Karpas-422 (cell line): ENCODE measurements around the gene ASB10. TPM values are rescaled to one million over a fixed set of nuclear protein-coding genes. Genes with fewer than 3 reads are reported as not detected.

ENCODE experiments used
- DNase-seq: peaks from one replicate; pipeline ENCODE4 v3.0.0-alpha.2; 2015
- H2AFZ ChIP-seq: fragments of 200-600 bp; sonication (generic); 2 replicates; pipeline ENCODE4 v1.6.1; 2014; ENCODE audit warnings: antibody characterized with exemption, low read length, mixed read lengths
- H3K27ac ChIP-seq: fragments of 200-600 bp; sonication (generic); 2 replicates; pipeline ENCODE4 v1.5.1; 2014; ENCODE audit warnings: mild to moderate bottlenecking, low read length, moderate library complexity
- H3K27me3 ChIP-seq: fragments of 200-600 bp; sonication (generic); 2 replicates; pipeline ENCODE4 v1.6.1; 2014; ENCODE audit warnings: low read length, mixed read lengths
- H3K36me3 ChIP-seq: fragments of 200-600 bp; sonication (generic); 2 replicates; pipeline ENCODE4 v1.6.1; 2014; ENCODE audit warnings: low read length, mixed read lengths; ENCODE audit not compliant: insufficient read depth
- H3K4me1 ChIP-seq: fragments of 200-600 bp; sonication (generic); 2 replicates; pipeline ENCODE4 v1.6.1; 2014; ENCODE audit warnings: mild to moderate bottlenecking, low read length, mixed read lengths
- H3K4me2 ChIP-seq: fragments of 200-600 bp; sonication (generic); 2 replicates; pipeline ENCODE4 v1.6.1; 2014; ENCODE audit warnings: low read length, low read depth, mild to moderate bottlenecking; ENCODE audit not compliant: poor library complexity, severe bottlenecking
- H3K4me3 ChIP-seq: fragments of 200-600 bp; sonication (generic); 2 replicates; pipeline ENCODE4 v1.5.1; 2014; ENCODE audit warnings: mild to moderate bottlenecking, antibody characterized with exemption, low read length, mixed read lengths
- H3K79me2 ChIP-seq: fragments of 200-600 bp; sonication (generic); 2 replicates; pipeline ENCODE4 v1.6.1; 2014; ENCODE audit warnings: mild to moderate bottlenecking, low read length, mixed read lengths
- H3K9ac ChIP-seq: fragments of 200-600 bp; sonication (generic); 2 replicates; pipeline ENCODE4 v1.6.0; 2014; ENCODE audit warnings: low read length
- H3K9me2 ChIP-seq: fragments of 200-600 bp; sonication (generic), shearing (Covaris generic); replicated peaks from 2 replicates; pipeline ENCODE4 v1.6.0; 2014; ENCODE audit warnings: mild to moderate bottlenecking, low read length, moderate library complexity; ENCODE audit not compliant: insufficient read depth
- H3K9me3 ChIP-seq: fragments of 300-700, 200-600 bp; sonication (generic); 2 replicates; pipeline ENCODE4 v1.6.1; 2014; ENCODE audit warnings: low read length, mixed read lengths
- H4K20me1 ChIP-seq: fragments of 200-600 bp; sonication (generic); 2 replicates; pipeline ENCODE4 v1.6.1; 2014; ENCODE audit warnings: mild to moderate bottlenecking, antibody characterized with exemption, low read length, low read depth; ENCODE audit not compliant: insufficient read depth
- total RNA-seq: library from RNA; depleted of rRNA; stranded (reverse); fragments of >200 nt; shearing (Covaris generic); gene quantifications from 2 replicates; pipeline ENCODE4 v1.2.3, GENCODE V29; 2014; ENCODE audit warnings: low replicate concordance

Gene ASB10
- total RNA-seq, 1 experiment from 2014 or later = not detected

DNA sequence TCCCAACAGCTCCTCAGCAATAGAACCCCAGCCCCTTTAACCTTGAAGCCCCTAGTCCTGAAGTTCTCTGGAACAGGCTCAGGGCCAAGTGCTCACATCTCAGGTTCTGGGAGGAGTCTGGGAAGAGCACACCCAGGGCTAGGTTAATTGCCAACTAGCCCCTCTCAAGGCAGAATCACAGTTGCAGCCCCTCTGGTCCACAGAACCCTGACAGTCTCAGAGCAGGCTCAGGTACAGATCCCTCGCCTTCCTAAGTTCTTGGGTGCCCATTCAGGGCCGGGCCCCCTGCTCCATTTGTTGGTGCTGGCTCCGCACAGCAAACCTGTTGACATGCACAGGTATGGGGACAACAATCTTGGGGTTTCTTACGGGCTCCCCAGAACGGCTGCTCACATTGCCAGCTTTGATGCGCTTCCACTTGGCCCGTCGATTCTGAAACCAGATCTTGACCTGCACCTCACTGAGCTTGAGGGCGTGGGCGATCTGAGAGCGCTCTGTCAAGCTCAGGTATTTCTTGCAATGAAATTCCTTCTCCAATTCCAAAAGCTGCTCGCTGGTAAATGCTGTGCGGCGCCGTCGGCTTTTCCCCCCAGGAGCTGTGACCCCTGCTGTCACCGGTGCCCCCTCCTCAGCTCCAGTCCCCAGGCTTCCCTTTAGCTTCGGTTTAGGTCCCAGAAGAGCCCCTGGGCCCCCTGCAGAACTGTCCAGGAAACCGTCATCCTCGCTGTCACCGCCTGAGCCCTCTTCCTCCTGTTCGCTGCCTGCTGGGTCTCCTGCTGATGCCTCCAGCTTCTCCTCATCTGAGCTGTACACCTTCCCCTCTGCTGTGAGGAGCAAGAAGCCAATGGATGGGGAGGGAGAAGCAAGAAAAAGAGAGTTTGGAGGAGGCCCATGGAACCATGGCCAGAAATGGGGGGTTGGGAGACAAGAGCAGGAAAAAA is 38.5 kb downstream of the ASB10 start:
- no peaks in the 10 kb centered on the region for H3K9me2 ChIP-seq
- no peak overlapping the region for H3K4me3 ChIP-seq
- no peak overlapping the region for H3K4me2 ChIP-seq
- DNase-seq = no peak
- no peaks in the 10 kb centered on the region for H4K20me1 ChIP-seq
- no peaks in the 10 kb centered on the region for H3K9me3 ChIP-seq
- H3K27ac ChIP-seq = no peak overlapping the region
- H2AFZ ChIP-seq = no peak overlapping the region
- no peak overlapping the region for H3K9ac ChIP-seq
- no peaks in the 10 kb centered on the region for H3K79me2 ChIP-seq
- H3K4me1 ChIP-seq = no peaks in the 10 kb centered on the region
- no peaks in the 10 kb centered on the region for H3K27me3 ChIP-seq
- H3K36me3 ChIP-seq = no peaks in the 10 kb centered on the region

DNA sequence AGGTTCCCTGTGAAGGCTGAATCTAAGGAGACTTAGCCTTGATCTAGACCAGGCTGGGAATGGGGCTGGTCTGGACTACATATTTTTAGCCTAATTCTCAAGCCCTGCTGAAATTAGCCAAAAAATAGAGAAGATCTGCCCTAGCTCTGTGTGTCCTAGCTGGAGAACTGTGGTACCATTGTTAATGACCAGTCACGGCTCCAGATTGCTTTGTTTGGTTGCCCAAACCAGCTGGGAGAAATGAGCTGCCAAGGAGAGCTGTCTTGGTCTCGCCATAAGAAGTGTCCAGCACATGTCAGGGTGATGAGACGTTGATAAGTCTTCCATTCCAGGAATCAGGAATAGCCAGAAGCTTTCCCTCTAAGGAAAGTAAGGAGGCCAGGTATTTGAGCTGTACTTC is 40.3 kb downstream of the ASB10 start:
- DNase-seq = no peak

DNA sequence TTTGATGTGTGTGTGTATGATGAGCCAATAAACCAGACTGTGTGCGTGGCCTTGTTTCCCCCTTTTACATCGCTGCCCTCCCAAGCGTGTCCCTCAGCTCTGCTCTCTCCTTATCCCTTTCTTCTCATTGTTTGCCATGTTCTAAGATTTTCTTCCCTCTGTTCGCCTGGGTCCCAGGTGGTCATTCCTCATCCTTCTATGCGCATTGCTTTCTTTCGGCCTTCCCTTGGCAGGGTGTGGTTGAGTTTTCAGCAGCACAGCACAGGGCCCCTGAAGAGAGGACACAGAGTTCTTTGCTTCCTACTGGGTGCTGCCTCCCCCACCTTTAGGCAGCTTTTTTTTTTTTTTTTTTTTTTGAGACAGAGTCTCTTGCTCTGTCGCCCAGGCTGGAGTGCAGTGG is 42.7 kb downstream of the ASB10 start:
- Histone ChIP-seq H3K27ac (no peak overlapping the region), H3K36me3 (no peaks in the 10 kb centered on the region), H3K4me2 (no peak overlapping the region), H3K4me3 (no peak overlapping the region), H4K20me1 (no peaks in the 10 kb centered on the region; the same call in 1 of the 2 replicates), H3K79me2 (no peaks in the 10 kb centered on the region), H3K9me3 (no peaks in the 10 kb centered on the region), H3K9me2 (no peaks in the 10 kb centered on the region), H3K4me1 (no peaks in the 10 kb centered on the region), H2AFZ (no peak overlapping the region), H3K9ac (no peak overlapping the region), H3K27me3 (no peaks in the 10 kb centered on the region)
- no peak for DNase-seq

More for the DNA sequence above, 40.3 kb downstream of the ASB10 start:
- no peaks in the 10 kb centered on the region for H3K9me3 ChIP-seq
- no peaks in the 10 kb centered on the region for H3K27me3 ChIP-seq
- H3K4me3 ChIP-seq = no peak overlapping the region
- no peaks in the 10 kb centered on the region for H4K20me1 ChIP-seq
- no peaks in the 10 kb centered on the region for H3K36me3 ChIP-seq
- no peak overlapping the region for H2AFZ ChIP-seq
- H3K27ac ChIP-seq = no peak overlapping the region
- H3K9me2 ChIP-seq = no peaks in the 10 kb centered on the region
- no peak overlapping the region for H3K9ac ChIP-seq
- no peaks in the 10 kb centered on the region for H3K79me2 ChIP-seq
- no peaks in the 10 kb centered on the region for H3K4me1 ChIP-seq
- H3K4me2 ChIP-seq = no peak overlapping the region

DNA sequence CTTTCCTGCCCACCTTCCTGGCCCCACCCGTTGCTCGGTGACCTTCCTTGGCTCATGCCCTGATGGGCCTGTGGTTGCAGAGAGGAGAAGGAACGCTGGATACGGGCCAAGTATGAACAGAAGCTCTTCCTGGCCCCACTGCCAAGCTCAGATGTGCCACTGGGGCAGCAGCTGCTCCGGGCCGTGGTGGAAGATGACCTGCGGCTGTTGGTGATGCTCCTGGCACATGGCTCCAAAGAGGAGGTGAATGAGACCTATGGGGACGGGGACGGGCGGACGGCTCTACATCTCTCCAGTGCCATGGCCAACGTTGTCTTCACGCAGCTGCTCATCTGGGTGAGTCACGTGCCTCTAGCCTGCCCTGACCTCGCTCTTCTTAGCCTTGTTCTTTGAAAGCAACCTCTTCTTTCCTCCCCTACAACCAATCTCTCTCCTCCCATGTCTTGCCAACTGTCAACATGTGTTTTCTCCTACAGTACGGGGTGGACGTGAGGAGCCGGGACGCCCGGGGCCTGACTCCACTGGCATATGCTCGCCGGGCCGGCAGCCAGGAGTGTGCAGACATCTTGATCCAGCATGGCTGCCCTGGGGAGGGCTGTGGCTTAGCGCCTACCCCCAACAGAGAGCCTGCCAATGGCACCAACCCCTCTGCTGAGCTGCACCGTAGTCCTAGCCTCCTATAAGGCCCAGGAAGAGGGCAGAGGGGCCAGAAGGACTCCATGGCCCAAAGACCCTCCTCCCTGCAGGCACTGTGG is 43.6 kb downstream of the ASB10 start:
- Histone ChIP-seq H3K79me2 (no peaks in the 10 kb centered on the region), H3K27me3 (no peaks in the 10 kb centered on the region), H4K20me1 (no peaks in the 10 kb centered on the region; the same call in 1 of the 2 replicates), H3K9me2 (no peaks in the 10 kb centered on the region), H3K9ac (no peak overlapping the region), H3K27ac (no peak overlapping the region), H3K4me1 (no peaks in the 10 kb centered on the region), H3K36me3 (no peaks in the 10 kb centered on the region), H3K4me2 (no peak overlapping the region), H2AFZ (no peak overlapping the region), H3K9me3 (no peaks in the 10 kb centered on the region), H3K4me3 (no peak overlapping the region)
- no peak for DNase-seq

DNA sequence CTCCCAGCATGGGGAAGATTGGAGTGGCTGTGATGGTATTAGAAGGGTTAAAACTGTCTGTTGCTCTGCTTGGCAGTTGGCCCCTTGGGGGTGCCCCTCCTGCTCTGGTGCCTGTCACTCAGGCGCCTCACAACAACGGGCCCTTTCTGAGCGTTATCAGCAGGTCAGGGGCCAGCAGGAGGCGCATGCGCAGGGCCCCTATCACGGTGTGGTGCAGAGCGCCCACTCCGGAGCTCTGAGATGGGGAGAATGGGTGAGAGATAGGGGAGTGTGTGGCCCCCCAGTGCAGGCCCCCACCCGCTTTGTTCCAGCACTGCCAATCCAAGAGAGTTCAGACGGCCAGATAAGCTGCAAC is 44.4 kb downstream of the ASB10 start:
- Histone ChIP-seq H3K36me3 (no peaks in the 10 kb centered on the region), H2AFZ (no peak overlapping the region), H3K4me3 (no peak overlapping the region), H3K9me3 (no peaks in the 10 kb centered on the region), H3K79me2 (no peaks in the 10 kb centered on the region), H4K20me1 (no peaks in the 10 kb centered on the region; the same call in 1 of the 2 replicates), H3K27ac (no peak overlapping the region), H3K4me2 (no peak overlapping the region), H3K9me2 (no peaks in the 10 kb centered on the region), H3K9ac (no peak overlapping the region), H3K27me3 (no peaks in the 10 kb centered on the region), H3K4me1 (no peaks in the 10 kb centered on the region)
- no peak for DNase-seq

DNA sequence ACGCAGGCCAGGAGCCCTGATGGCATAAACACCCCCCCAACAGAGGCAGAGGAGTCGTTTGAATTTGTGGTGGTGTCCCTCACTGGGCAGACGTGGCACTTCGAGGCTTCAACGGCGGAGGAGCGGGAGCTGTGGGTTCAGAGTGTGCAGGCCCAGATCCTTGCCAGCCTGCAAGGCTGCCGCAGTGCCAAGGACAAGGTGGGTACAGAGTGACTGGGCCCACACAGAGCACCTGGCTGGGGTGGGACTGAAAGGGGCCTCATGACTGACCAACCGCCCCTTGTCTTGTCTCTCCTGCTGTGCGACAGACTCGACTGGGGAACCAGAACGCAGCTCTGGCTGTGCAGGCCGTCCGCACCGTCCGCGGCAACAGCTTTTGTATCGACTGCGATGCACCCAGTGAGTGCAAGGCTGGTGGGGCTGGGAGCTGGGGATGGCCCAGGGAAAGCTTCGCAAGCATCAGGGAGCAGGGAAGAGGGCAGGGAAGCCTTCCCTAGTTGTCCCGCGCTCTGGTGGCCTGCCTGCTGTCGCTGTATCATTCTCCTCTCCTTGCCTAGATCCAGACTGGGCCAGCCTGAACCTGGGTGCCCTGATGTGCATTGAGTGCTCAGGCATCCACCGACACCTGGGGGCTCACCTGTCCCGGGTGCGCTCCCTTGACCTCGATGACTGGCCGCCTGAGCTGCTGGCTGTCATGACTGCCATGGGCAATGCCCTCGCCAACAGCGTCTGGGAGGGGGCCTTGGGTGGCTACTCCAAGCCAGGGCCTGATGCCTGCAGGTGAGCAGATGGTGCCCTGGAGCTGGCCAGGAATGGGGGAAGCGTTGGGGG is 45.0 kb downstream of the ASB10 start:
- DNase-seq = no peak
- Histone ChIP-seq H3K4me1 (no peaks in the 10 kb centered on the region), H2AFZ (no peak overlapping the region), H3K4me2 (no peak overlapping the region), H4K20me1 (no peaks in the 10 kb centered on the region; the same call in 1 of the 2 replicates), H3K27ac (no peak overlapping the region), H3K9ac (no peak overlapping the region), H3K9me3 (no peaks in the 10 kb centered on the region), H3K36me3 (no peaks in the 10 kb centered on the region), H3K79me2 (no peaks in the 10 kb centered on the region), H3K27me3 (no peaks in the 10 kb centered on the region), H3K4me3 (no peak overlapping the region), H3K9me2 (no peaks in the 10 kb centered on the region)

DNA sequence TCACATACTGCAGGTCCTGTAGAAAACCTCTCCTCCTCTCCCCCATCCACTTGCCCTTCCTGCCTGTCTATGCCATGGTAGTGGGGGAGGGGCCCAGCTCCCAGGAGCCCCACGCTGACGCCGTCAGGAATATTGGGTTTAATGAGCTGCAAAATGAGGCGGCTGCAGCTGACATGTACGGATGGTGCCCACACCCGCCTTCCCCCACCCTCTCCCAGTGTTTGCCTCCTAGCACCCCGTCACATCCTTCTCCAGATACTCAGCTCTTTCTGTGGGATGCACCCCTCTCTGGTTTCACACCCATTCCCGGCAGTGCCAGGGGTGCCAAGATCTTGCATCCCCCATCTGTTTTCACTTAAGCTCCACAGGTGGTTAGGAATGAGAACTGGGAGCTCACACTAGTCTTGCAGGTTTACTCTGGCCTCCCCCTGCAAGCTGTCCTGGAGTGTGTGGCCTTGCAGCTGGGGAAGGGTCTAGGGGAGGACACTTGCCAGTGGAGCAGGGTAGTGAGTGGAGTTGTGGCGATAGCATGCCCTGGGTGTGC is 45.7 kb downstream of the ASB10 start:
- H3K9ac ChIP-seq = no peak overlapping the region
- H3K9me2 ChIP-seq = no peaks in the 10 kb centered on the region
- H4K20me1 ChIP-seq = no peaks in the 10 kb centered on the region; the same call in 1 of the 2 replicates
- no peak overlapping the region for H2AFZ ChIP-seq
- no peaks in the 10 kb centered on the region for H3K36me3 ChIP-seq
- no peaks in the 10 kb centered on the region for H3K27me3 ChIP-seq
- H3K27ac ChIP-seq = no peak overlapping the region
- H3K79me2 ChIP-seq = no peaks in the 10 kb centered on the region
- no peak overlapping the region for H3K4me2 ChIP-seq
- H3K4me1 ChIP-seq = no peaks in the 10 kb centered on the region
- no peaks in the 10 kb centered on the region for H3K9me3 ChIP-seq
- H3K4me3 ChIP-seq = no peak overlapping the region
- no peak for DNase-seq
